HepG2 (cell line): Measurements from ENCODE around the gene SGPL1. TPM values are rescaled to one million over a fixed set of nuclear protein-coding genes. Genes with fewer than 3 reads are reported as not detected.

Experiments
- ATAC-seq: fragments of 200-7000 bp; cut with Tn5 transposase; 3 replicates; pipeline ENCODE4 v1.9.1; 2020; ENCODE audit warnings: mild to moderate bottlenecking, moderate library complexity
- BruUV-seq: library from RNA; stranded (reverse); fragments of 400-500 nt; replicated peaks from 2 replicates; lab custom pipeline; 2021; lab: Mats Ljungman, UMichigan
- CTCF ChIA-PET: fragments of 300-600 bp; formaldehyde crosslinking; extraction: SDS; loops from one replicate; lab custom pipeline; 2021; ENCODE audit warnings: low total read pairs, inconsistent platforms, low intra/inter-chr PET ratio; lab: Yijun Ruan, JAX
- POLR2A ChIA-PET: fragments of 350-600 bp; sonication (Branson Sonifier 250); formaldehyde crosslinking; loops from one replicate; lab custom pipeline; 2020; ENCODE audit warnings: antibody characterized with exemption, inconsistent platforms; lab: Yijun Ruan, JAX
- DNase-seq: peaks from one replicate; pipeline ENCODE4 v3.0.0-alpha.2; 2015; ENCODE audit warnings: low spot score
- FAIRE-seq: peaks from 3 replicates; lab custom pipeline; 2011; peaks lifted over from hg19 to GRCh38; lab: Jason Lieb, UNC
- H2AFZ ChIP-seq: one replicate; pipeline ENCODE4 v1.6.1; 2011; ENCODE audit warnings: low read length, inconsistent platforms
- H3K27ac ChIP-seq: fragments of 300-600 bp; 3 replicates; pipeline ENCODE4 v1.8.0; 2011; ENCODE audit warnings: mixed run types, mild to moderate bottlenecking, mixed read lengths, low read length, inconsistent platforms; ENCODE audit not compliant: insufficient read depth; ENCODE audit errors: extremely low read length
- H3K27me3 ChIP-seq, 2 experiments: fragments of 200-600 bp in 1 of 2; 2 replicates in 1 of 2; 3 replicates in 1 of 2; pipeline versions ENCODE4 v1.6.0 to v1.8.0; 2011; ENCODE audit warnings: low read length in 2 of 2, mild to moderate bottlenecking in 2 of 2, moderate library complexity in 2 of 2, inconsistent platforms in 1 of 2; ENCODE audit not compliant: insufficient read depth in 2 of 2, control insufficient read depth in 1 of 2
- H3K36me3 ChIP-seq, 2 experiments: fragments of 200-600 bp in 1 of 2; replicated peaks in 1 of 2; 2 replicates in 1 of 2; 3 replicates in 1 of 2; pipeline versions ENCODE4 v1.5.1 to v1.8.0; 2011; ENCODE audit warnings: low read length in 2 of 2, inconsistent platforms in 1 of 2; ENCODE audit not compliant: insufficient read depth in 2 of 2, control insufficient read depth in 1 of 2
- H3K4me1 ChIP-seq: 2 replicates; pipeline ENCODE4 v1.5.1; 2012; ENCODE audit warnings: low read length, inconsistent platforms; ENCODE audit not compliant: insufficient read depth
- H3K4me2 ChIP-seq: 2 replicates; pipeline ENCODE4 v1.6.0; 2011; ENCODE audit warnings: low read depth, low read length, inconsistent platforms
- H3K4me3 ChIP-seq, 3 experiments: fragments of 200-600 bp in 1 of 3; sonication (generic), shearing (Covaris generic) in 1 of 3; replicated peaks in 1 of 3; 2 replicates each; pipeline ENCODE4 v1.5.1; 2011 to 2016; ENCODE audit warnings: low read length in 3 of 3, inconsistent platforms in 2 of 3, low read depth in 2 of 3, mild to moderate bottlenecking in 2 of 3, control low read depth in 1 of 3, mixed read lengths in 1 of 3; ENCODE audit not compliant: insufficient read depth in 1 of 3
- H3K79me2 ChIP-seq: one replicate; pipeline ENCODE4 v1.6.1; 2011; ENCODE audit warnings: low read length, inconsistent platforms; ENCODE audit not compliant: insufficient read depth
- H3K9ac ChIP-seq: 2 replicates; pipeline ENCODE4 v1.6.0; 2011; ENCODE audit warnings: mild to moderate bottlenecking, low read depth, low read length, inconsistent platforms; ENCODE audit not compliant: insufficient read depth
- H3K9me3 ChIP-seq: 2 replicates; pipeline ENCODE4 v1.5.1; 2012; ENCODE audit warnings: mild to moderate bottlenecking, low read length
- H4K20me1 ChIP-seq: 2 replicates; pipeline ENCODE4 v1.6.0; 2011; ENCODE audit warnings: inconsistent platforms, mild to moderate bottlenecking, low read length, moderate library complexity; ENCODE audit not compliant: insufficient read depth
- BCL6 ChIP-seq: IDR thresholded peaks from 2 replicates; pipeline ENCODE4 v1.6.1; 2016; ENCODE audit warnings: missing genetic modification reagents, missing compliant biosample characterization
- FOSL1 ChIP-seq: sonication (generic); formaldehyde crosslinking; IDR thresholded peaks from 2 replicates; pipeline ENCODE4 v1.9.0; 2021; ENCODE audit warnings: missing genetic modification reagents, borderline replicate concordance
- GMEB1 ChIP-seq: sonication (generic); formaldehyde crosslinking; IDR thresholded peaks from 2 replicates; pipeline ENCODE4 v1.5.1; 2020; ENCODE audit warnings: missing genetic modification reagents, mild to moderate bottlenecking, borderline replicate concordance
- KLF15 ChIP-seq: sonication (generic); formaldehyde crosslinking; IDR thresholded peaks from 2 replicates; pipeline ENCODE4 v1.8.1; 2023; ENCODE audit warnings: borderline replicate concordance, mild to moderate bottlenecking, inconsistent platforms, missing genetic modification reagents, mixed read lengths
- MTA3 ChIP-seq: sonication (generic); formaldehyde crosslinking; IDR thresholded peaks from 2 replicates; pipeline ENCODE4 v1.4.0; 2020; ENCODE audit warnings: missing genetic modification reagents
- PAF1 ChIP-seq: IDR thresholded peaks from 2 replicates; pipeline ENCODE4 v1.6.1; 2016; ENCODE audit warnings: missing genetic modification reagents, missing compliant biosample characterization
- POLR2AphosphoS5 ChIP-seq: IDR thresholded peaks from 2 replicates; pipeline ENCODE4 v1.6.1; 2012; ENCODE audit warnings: low read depth, low read length
- SKI ChIP-seq: fragments of 450-650 bp; IDR thresholded peaks from one replicate; pipeline ENCODE4 v1.6.1; 2018; ENCODE audit warnings: mild to moderate bottlenecking; ENCODE audit not compliant: partially characterized antibody
- SMC3 ChIP-seq: IDR thresholded peaks from 2 replicates; pipeline ENCODE4 v1.6.1; 2011; ENCODE audit warnings: low read length, improper control_type of control experiment
- STAT5B ChIP-seq: sonication (generic); formaldehyde crosslinking; IDR thresholded peaks from 2 replicates; pipeline ENCODE4 v1.4.0; 2020; ENCODE audit warnings: missing genetic modification reagents
- ZFP1 ChIP-seq: IDR thresholded peaks from 2 replicates; pipeline ENCODE4 v1.6.1; 2016
- WGBS: methylation state at CpG from one replicate; pipeline ENCODE4 v1.1.6; 2017; ENCODE audit warnings: low lambda C conversion rate; 5-methylcytosine and 5-hydroxymethylcytosine counted together
- in situ Hi-C: cut with HindIII; loops from 2 replicates; pipeline ENCODE4 v1.10.0; 2017; ENCODE audit warnings: low pct_unique_long_range_greater_than_20kb; ENCODE audit not compliant: extremely low pct_ligation_motif_present
- intact Hi-C: fragments of 100-400 bp; cut with micrococcal nuclease; formaldehyde crosslinking; loops from one replicate; pipeline ENCODE4 v1.10.0; 2022; ENCODE audit not compliant: unreplicated experiment
- polyA plus RNA-seq, 8 experiments: library from polyadenylated mRNA; depleted of rRNA in 3 of 8; stranded (reverse) in 7 of 8; unstranded in 1 of 8; fragments of >200 nt; fragmentation: Illumina TruSeq in 4 of 8; extraction: Trizol in 4 of 8; gene quantifications; 2 replicates each; pipeline versions ENCODE4 v1.2.1 to v1.2.3, GENCODE V29; 2011 to 2016; ENCODE audit warnings: low read depth in 4 of 8, missing spikeins in 1 of 8, mixed read lengths in 1 of 8; ENCODE audit not compliant: insufficient read depth in 1 of 8
- total RNA-seq, 5 experiments: library from RNA; depleted of rRNA; stranded (reverse); fragments of >200 nt; fragmentation: Illumina TruSeq; extraction: Trizol; gene quantifications; 2 replicates each; pipeline ENCODE4 v1.2.3, GENCODE V29; 2016; ENCODE audit warnings: low read depth in 1 of 5
- TF ChIP-seq, protein P1 (sequence below): sonication (generic); formaldehyde crosslinking; IDR thresholded peaks from 2 replicates; pipeline ENCODE4 v1.8.0; 2022; ENCODE audit warnings: mild to moderate bottlenecking, missing genetic modification reagents; ENCODE audit not compliant: insufficient replicate concordance

Gene SGPL1
- total and polyA plus RNA-seq, 2 of the 13 experiments (the other 11 are each of a cell fraction or from before 2014, with no cell fraction given) = 17.6 to 25.0 TPM

- no peaks in the 10 kb centered on the region for H3K9me3 ChIP-seq
- DNase-seq = no peak
- no peaks in the 10 kb centered on the region for H4K20me1 ChIP-seq
- BruUV-seq = no TSS peak
- H3K9ac ChIP-seq = no peak overlapping the region
- FAIRE-seq = no peak
- H3K27me3 ChIP-seq = peaks cover 7 to 60% of the 10 kb centered on the region in 2 experiments; a peak in 4 of 5 replicates
- ATAC-seq = no peak
- H2AFZ ChIP-seq = no peak overlapping the region
- in situ Hi-C loops (no loop called here), intact Hi-C loops (no loop called here)
- no peak for TF ChIP-seq FOSL1 (CRISPR knock-in tag)
- TF ChIP-seq POLR2AphosphoS5 = no peak
- no peak for TF ChIP-seq GMEB1 (CRISPR knock-in tag)
- TF ChIP-seq STAT5B (CRISPR knock-in tag) = no peak
- no peak for TF ChIP-seq SKI
- TF ChIP-seq, protein P1, sequence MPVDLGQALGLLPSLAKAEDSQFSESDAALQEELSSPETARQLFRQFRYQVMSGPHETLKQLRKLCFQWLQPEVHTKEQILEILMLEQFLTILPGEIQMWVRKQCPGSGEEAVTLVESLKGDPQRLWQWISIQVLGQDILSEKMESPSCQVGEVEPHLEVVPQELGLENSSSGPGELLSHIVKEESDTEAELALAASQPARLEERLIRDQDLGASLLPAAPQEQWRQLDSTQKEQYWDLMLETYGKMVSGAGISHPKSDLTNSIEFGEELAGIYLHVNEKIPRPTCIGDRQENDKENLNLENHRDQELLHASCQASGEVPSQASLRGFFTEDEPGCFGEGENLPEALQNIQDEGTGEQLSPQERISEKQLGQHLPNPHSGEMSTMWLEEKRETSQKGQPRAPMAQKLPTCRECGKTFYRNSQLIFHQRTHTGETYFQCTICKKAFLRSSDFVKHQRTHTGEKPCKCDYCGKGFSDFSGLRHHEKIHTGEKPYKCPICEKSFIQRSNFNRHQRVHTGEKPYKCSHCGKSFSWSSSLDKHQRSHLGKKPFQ (CRISPR knock-in tag) = no peak
- no peak for TF ChIP-seq MTA3 (CRISPR knock-in tag)
- no peak for TF ChIP-seq PAF1
- no peak for TF ChIP-seq KLF15 (CRISPR knock-in tag)
- TF ChIP-seq ZFP1 = no peak
- TF ChIP-seq BCL6 (CRISPR knock-in tag) = no peak
- no peak for TF ChIP-seq SMC3
- 17% methylated on average over 5 of the region's 5 CpGs for WGBS
- H3K4me3 ChIP-seq = no peak overlapping the region
- ChIA-PET POLR2A (no interaction called here), CTCF (no interaction called here)
- no peak overlapping the region for H3K4me2 ChIP-seq
- H3K36me3 ChIP-seq = no peaks in the 10 kb centered on the region
- no peak overlapping the region for H3K27ac ChIP-seq
- no peaks in the 10 kb centered on the region for H3K4me1 ChIP-seq
- H3K79me2 ChIP-seq = no peaks in the 10 kb centered on the region
Measured at GRCh38 chr10:70912556-70912955, 96.8 kb downstream of the SGPL1 start.
